Esophagus squamous epithelium (tissue), 5 donors: Measurements from ENCODE around the gene CACFD1. TPM values are rescaled to one million over a fixed set of nuclear protein-coding genes. Genes with fewer than 3 reads are reported as not detected.
"Not testable (repeated sequence)": the region's sequence is repeated elsewhere in the genome, so short reads cannot be mapped to it uniquely, and the experiment has no call there.

Experiments used
- DNase-seq: peaks from one replicate; lab custom pipeline; 2025; lab: John Stamatoyannopoulos, UW
- H3K27ac ChIP-seq, 4 donors: fragments of 200-600 bp; sonication (generic); one replicate each; pipeline ENCODE4 v1.5.1; 2016 to 2019; ENCODE audit warnings: mild to moderate bottlenecking in 1 of 4
- H3K27me3 ChIP-seq, 4 donors: fragments of 200-600 bp; sonication (generic); 1 replicate in 3 of 4; 2 replicates in 1 of 4; pipeline versions ENCODE4 v1.5.1 to v1.6.0; 2017 to 2021; ENCODE audit warnings: antibody characterized with exemption in 1 of 4
- H3K36me3 ChIP-seq, 3 donors: fragments of 200-600 bp; sonication (generic); one replicate each; pipeline ENCODE4 v1.5.1; 2016 to 2019
- H3K4me1 ChIP-seq, 3 donors: fragments of 200-600 bp; sonication (generic); one replicate each; pipeline ENCODE4 v1.5.1; 2017 to 2019
- H3K4me3 ChIP-seq, 4 donors: fragments of 200-600 bp; sonication (generic); 1 replicate in 3 of 4; 2 replicates in 1 of 4; pipeline ENCODE4 v1.5.1; 2016 to 2019; ENCODE audit warnings: mild to moderate bottlenecking in 2 of 4, moderate library complexity in 1 of 4
- H3K9me3 ChIP-seq, 3 donors: fragments of 200-600 bp; sonication (generic); one replicate each; pipeline ENCODE4 v1.5.1; 2016 to 2019
- POLR2A ChIP-seq, 4 donors: fragments of 450-650 bp; IDR thresholded peaks; one replicate each; pipeline ENCODE4 v1.6.1; 2017; ENCODE audit warnings: antibody characterized with exemption in 4 of 4, mild to moderate bottlenecking in 4 of 4, moderate library complexity in 3 of 4
- WGBS, 2 donors: methylation state at CpG; one replicate each; pipeline ENCODE4 v1.1.5; 2018; 5-methylcytosine and 5-hydroxymethylcytosine counted together
- intact Hi-C: fragments of 100-400 bp; cut with DNase I; formaldehyde crosslinking; loops from one replicate; pipeline ENCODE4 v1.15.0; 2022
- total RNA-seq, 4 donors: library from RNA; depleted of rRNA; stranded (reverse); fragments of >200 nt; gene quantifications; one replicate each; pipeline ENCODE4 v1.1.0, GENCODE V29; 2016
- TF ChIP-seq, protein P1 (sequence below), 6 experiments: fragments of 450-650 bp in 4 of 6; fragments of 200-600 bp in 2 of 6; sonication (generic) in 2 of 6; IDR thresholded peaks; one replicate each; pipeline ENCODE4 v1.5.1; 2016 to 2019; ENCODE audit warnings: antibody characterized with exemption in 6 of 6, mild to moderate bottlenecking in 4 of 6, moderate library complexity in 4 of 6
- donor health status: DM: yes; HTN: yes; CAD: no.

CACFD1 gene
- total RNA-seq, 4 donors from 2014 or later = 5.9 to 13.7 (median 9.1) TPM

DNA sequence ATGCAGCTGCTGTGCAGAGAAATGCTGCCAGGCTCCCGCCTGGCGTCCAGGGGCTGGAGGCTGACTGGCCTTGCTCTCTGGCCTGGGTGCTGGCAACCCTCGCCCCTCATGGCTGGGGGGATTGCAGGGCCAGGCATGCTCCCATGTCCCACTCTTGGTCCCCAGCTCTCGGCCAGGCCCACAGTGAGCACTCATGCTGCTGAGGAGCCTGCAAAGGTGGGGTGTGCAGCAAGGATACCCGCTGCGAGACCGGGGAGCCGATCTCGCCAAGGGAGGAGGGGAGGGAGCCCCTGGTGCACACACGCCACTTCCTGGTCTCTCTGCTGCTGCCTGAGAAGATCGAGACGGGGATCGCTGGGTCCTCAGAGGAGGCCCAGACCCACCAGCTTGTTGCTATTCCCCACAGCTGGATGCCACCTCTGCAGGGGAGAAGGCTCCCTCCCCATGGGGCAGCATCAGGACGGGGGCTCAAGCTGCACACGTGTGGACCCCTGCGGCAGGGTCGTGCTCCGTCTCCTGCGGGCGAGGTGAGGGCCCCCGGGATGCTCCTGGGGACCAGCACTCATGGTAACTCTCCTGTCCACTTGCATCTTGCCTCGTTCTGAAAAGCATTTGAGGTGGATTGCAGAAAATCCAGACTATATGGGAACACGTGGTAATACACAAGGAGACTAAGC lies 14.3 kb upstream of the CACFD1 start:
- Histone ChIP-seq H3K4me1 (peaks cover 0 to 10% (median 0%) of the 10 kb centered on the region in 3 donors), H3K27ac (no peak overlapping the region), H3K4me3 (no peak overlapping the region), H3K9me3 (no peaks in the 10 kb centered on the region), H3K36me3 (no peaks in the 10 kb centered on the region), H3K27me3 (peaks cover 0 to 4% (median 0%) of the 10 kb centered on the region in 4 donors)
- 32 to 77% methylated on average over 4 to 11 of the region's 23 CpGs for WGBS, 2 donors
- TF ChIP-seq, protein P1, sequence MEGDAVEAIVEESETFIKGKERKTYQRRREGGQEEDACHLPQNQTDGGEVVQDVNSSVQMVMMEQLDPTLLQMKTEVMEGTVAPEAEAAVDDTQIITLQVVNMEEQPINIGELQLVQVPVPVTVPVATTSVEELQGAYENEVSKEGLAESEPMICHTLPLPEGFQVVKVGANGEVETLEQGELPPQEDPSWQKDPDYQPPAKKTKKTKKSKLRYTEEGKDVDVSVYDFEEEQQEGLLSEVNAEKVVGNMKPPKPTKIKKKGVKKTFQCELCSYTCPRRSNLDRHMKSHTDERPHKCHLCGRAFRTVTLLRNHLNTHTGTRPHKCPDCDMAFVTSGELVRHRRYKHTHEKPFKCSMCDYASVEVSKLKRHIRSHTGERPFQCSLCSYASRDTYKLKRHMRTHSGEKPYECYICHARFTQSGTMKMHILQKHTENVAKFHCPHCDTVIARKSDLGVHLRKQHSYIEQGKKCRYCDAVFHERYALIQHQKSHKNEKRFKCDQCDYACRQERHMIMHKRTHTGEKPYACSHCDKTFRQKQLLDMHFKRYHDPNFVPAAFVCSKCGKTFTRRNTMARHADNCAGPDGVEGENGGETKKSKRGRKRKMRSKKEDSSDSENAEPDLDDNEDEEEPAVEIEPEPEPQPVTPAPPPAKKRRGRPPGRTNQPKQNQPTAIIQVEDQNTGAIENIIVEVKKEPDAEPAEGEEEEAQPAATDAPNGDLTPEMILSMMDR (IDR thresholded peaks at IDR 0.05) = no peak
- TF ChIP-seq POLR2A (IDR thresholded peaks at IDR 0.05) = no peak
- no peak for DNase-seq
- intact Hi-C loops = no loop called here

DNA sequence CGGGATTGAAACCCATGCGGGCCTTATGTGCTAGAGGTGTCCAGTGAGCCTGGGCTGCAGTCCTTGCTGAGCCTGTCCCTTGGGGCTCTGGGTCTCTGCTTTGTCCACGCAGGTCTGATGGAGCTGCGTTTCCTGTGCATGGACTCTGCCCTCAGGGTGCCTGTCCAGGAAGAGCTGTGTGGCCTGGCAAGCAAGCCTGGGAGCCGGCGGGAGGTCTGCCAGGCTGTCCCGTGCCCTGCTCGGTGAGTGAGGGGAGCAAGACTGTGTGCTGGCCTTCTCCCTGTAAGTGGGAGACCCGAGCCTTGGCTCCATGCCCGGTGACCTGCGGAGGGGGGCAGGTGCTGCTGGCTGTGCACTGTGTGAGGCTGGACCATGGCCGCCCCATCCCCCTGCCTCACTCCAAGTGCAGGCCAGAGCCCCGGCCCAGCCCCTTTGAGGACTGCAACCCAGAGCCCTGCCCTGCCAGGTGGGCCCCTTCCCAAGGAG lies 11.2 kb upstream of the CACFD1 start:
- Histone ChIP-seq H3K27ac (no peak overlapping the region), H3K4me3 (no peak overlapping the region), H3K9me3 (no peaks in the 10 kb centered on the region), H3K27me3 (peaks cover 0 to 4% (median 0%) of the 10 kb centered on the region in 4 donors), H3K4me1 (peaks cover 0 to 10% (median 0%) of the 10 kb centered on the region in 3 donors), H3K36me3 (no peaks in the 10 kb centered on the region)
- no peak for DNase-seq
- TF ChIP-seq, protein P1 (IDR thresholded peaks at IDR 0.05) = no peak
- no peak for TF ChIP-seq POLR2A (IDR thresholded peaks at IDR 0.05)
- intact Hi-C loops = no loop called here
- WGBS, 2 donors = 64 to 81% methylated on average over 3 to 6 of the region's 13 CpGs

DNA sequence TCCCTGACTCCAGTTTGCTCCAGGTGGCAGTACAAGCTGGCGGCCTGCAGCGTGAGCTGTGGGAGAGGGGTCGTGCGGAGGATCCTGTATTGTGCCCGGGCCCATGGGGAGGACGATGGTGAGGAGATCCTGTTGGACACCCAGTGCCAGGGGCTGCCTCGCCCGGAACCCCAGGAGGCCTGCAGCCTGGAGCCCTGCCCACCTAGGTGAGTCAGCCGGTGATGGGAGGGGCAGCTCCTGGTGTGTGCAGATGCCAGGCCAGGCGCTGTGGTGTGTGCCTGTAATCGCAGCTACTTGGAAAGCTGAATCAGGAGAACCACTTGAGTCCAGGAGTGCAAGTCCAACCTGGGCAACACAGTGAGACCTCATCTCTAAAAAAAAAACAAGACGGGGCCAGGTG lies 10.0 kb upstream of the CACFD1 start:
- peaks cover 0 to 10% (median 0%) of the 10 kb centered on the region in 3 donors for H3K4me1 ChIP-seq
- TF ChIP-seq POLR2A (IDR thresholded peaks at IDR 0.05) = no peak
- TF ChIP-seq, protein P1 (IDR thresholded peaks at IDR 0.05) = peak in 2 of 6 experiments; percentile 16 to 30
- H3K27me3 ChIP-seq = peaks cover 0 to 4% (median 0%) of the 10 kb centered on the region in 4 donors
- H3K36me3 ChIP-seq = no peaks in the 10 kb centered on the region
- 48 to 67% methylated on average over 4 to 5 of the region's 12 CpGs for WGBS, 2 donors
- intact Hi-C loops = no loop called here
- DNase-seq = no peak
- no peak overlapping the region for H3K27ac ChIP-seq
- no peak overlapping the region for H3K4me3 ChIP-seq
- no peaks in the 10 kb centered on the region for H3K9me3 ChIP-seq

DNA sequence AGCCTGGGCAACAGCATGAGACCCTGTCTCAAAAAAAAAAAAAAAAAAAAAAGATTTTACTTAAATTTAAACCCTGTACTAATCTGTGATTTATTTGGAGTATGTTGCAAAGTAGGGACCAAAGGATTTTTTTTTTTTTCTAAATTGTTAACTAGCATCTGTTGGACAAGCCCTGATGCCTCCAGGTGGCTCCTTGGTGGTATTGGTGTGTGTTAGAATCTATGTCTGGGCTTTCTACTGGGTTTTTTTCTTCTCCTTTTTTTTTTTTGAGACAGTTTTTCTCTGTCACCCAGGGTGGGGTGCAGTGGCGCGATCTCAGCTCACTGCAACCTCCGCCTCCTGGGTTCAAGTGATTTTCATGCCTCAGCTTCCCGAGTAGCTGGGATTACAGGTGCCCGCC lies 7.9 kb upstream of the CACFD1 start:
- 89 to 91% methylated on average over 5 of the region's 5 CpGs for WGBS, 2 donors
- H3K36me3 ChIP-seq, intact Hi-C loops, H3K4me3 ChIP-seq, H3K9me3 ChIP-seq, DNase-seq, H3K27me3 ChIP-seq, H3K27ac ChIP-seq: not testable (repeated sequence)
- peaks cover 0 to 14% (median 2%) of the 10 kb centered on the region in 3 donors for H3K4me1 ChIP-seq

DNA sequence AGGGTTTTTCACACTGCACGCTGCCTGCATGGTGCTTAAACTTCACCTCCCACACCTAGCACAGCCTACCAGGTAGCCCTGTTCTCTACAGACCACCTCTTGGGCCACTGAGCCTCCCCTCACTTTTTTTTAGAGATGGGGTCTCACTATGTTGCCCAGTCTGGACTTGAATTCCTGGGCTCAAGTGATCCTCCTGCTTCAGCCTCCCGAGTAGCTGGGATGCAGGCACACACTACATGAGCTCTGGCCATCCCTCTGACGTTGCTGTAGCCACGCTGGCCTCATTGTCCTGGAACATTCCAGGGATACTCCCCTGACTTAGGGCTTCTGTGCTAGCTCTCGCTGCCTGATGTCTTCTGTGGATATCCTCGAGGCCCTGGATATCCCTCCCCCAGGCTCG lies 7.2 kb upstream of the CACFD1 start:
- H3K27me3 ChIP-seq = no peaks in the 10 kb centered on the region
- H3K4me3 ChIP-seq = no peak overlapping the region
- H3K4me1 ChIP-seq = peaks cover 0 to 18% (median 7%) of the 10 kb centered on the region in 3 donors
- H3K27ac ChIP-seq = no peak overlapping the region
- H3K9me3 ChIP-seq = no peaks in the 10 kb centered on the region
- intact Hi-C loops = no loop called here
- TF ChIP-seq, protein P1 (IDR thresholded peaks at IDR 0.05) = no peak
- TF ChIP-seq POLR2A (IDR thresholded peaks at IDR 0.05) = no peak
- no peak for DNase-seq
- H3K36me3 ChIP-seq = no peaks in the 10 kb centered on the region
- WGBS, 2 donors = 79 to 87% methylated on average over 3 to 7 of the region's 7 CpGs
